Gastroesophageal sphincter (tissue), 4 donors: ENCODE data around the gene ORC2. TPM values are rescaled to one million over a fixed set of nuclear protein-coding genes. Genes with fewer than 3 reads are reported as not detected.
"Not testable (repeated sequence)": the region's sequence is repeated elsewhere in the genome, so short reads cannot be mapped to it uniquely, and the experiment has no call there.

ENCODE experiments used
- ATAC-seq: fragments of 150-250 bp; one replicate; pipeline ENCODE4 v1.9.1; 2016; ENCODE audit warnings: mild to moderate bottlenecking, moderate library complexity
- H3K27ac ChIP-seq, 4 donors: fragments of 200-600 bp; sonication (generic) in 3 of 4; 1 replicate in 3 of 4; 2 replicates in 1 of 4; pipeline ENCODE4 v1.5.1; 2016 to 2019
- H3K27me3 ChIP-seq: fragments of 200-600 bp; sonication (generic); one replicate; pipeline ENCODE4 v1.5.1; 2019
- H3K36me3 ChIP-seq, 2 donors: fragments of 200-600 bp; sonication (generic); one replicate each; pipeline ENCODE4 v1.5.1; 2019; ENCODE audit warnings: control low read depth in 1 of 2
- H3K4me1 ChIP-seq, 3 donors: fragments of 200-600 bp; sonication (generic); 1 replicate in 2 of 3; 2 replicates in 1 of 3; pipeline ENCODE4 v1.5.1; 2016 to 2019; ENCODE audit warnings: control low read depth in 2 of 3
- H3K4me3 ChIP-seq, 2 donors: fragments of 200-600 bp; sonication (generic); one replicate each; pipeline ENCODE4 v1.5.1; 2019; ENCODE audit warnings: mild to moderate bottlenecking in 1 of 2, moderate library complexity in 1 of 2
- H3K9me3 ChIP-seq, 3 donors: fragments of 200-600 bp; sonication (generic); one replicate each; pipeline ENCODE4 v1.5.1; 2017 to 2019; ENCODE audit warnings: control low read depth in 2 of 3
- EP300 ChIP-seq: sonication (generic); formaldehyde crosslinking; IDR thresholded peaks from one replicate; pipeline ENCODE4 v1.6.1; 2017; ENCODE audit warnings: antibody characterized with exemption, mild to moderate bottlenecking
- POLR2A ChIP-seq, 2 donors: fragments of 450-650 bp; IDR thresholded peaks; one replicate each; pipeline ENCODE4 v1.6.1; 2017; ENCODE audit warnings: antibody characterized with exemption in 2 of 2, mild to moderate bottlenecking in 2 of 2, moderate library complexity in 1 of 2
- POLR2AphosphoS5 ChIP-seq: sonication (generic); formaldehyde crosslinking; IDR thresholded peaks from one replicate; pipeline ENCODE4 v1.6.1; 2017; ENCODE audit warnings: antibody characterized with exemption
- WGBS, 2 donors: methylation state at CpG; one replicate each; pipeline ENCODE4 v1.1.5; 2018; ENCODE audit warnings: low coverage in 1 of 2; 5-methylcytosine and 5-hydroxymethylcytosine counted together
- total RNA-seq, 4 donors: library from RNA; depleted of rRNA; stranded (reverse); fragments of >200 nt; gene quantifications; one replicate each; pipeline ENCODE4 v1.1.0, GENCODE V29; 2016
- TF ChIP-seq, protein P1 (sequence below), 4 experiments: fragments of 200-600 bp in 2 of 4; fragments of 450-650 bp in 2 of 4; sonication (generic) in 1 of 4; IDR thresholded peaks; one replicate each; pipeline ENCODE4 v1.5.1; 2017 to 2019; ENCODE audit warnings: antibody characterized with exemption in 4 of 4, mild to moderate bottlenecking in 2 of 4, moderate library complexity in 2 of 4

The ORC2 gene
- total RNA-seq, 4 donors from 2014 or later, result 8.6 to 25.4 (median 11.4) TPM

DNA sequence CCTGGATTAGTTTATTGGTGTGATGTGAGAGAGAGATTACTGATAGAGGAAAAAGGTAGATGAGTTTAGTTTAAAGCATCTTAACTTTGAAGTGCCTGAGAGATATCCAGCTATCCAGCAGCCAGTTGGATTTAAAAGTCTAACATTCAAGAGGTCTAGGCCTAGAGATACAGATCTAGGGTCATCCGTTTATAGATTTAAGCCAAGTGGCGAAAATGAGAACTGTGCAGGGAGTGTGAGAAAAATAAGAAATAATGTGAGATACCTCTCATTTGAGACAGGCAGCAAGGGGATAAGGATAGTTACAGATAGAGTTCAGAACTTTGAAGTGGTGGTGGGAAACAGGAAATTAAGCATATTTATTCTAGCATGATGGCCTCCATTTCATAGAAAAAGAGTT, 5.3 kb upstream of the ORC2 start:
- Histone ChIP-seq H3K9me3 (no peaks in the 10 kb centered on the region), H3K36me3 (no peaks in the 10 kb centered on the region), H3K4me1 (peaks cover 0 to 13% (median 0%) of the 10 kb centered on the region in 3 donors), H3K4me3 (no peak overlapping the region), H3K27me3 (no peaks in the 10 kb centered on the region), H3K27ac (no peak overlapping the region)
- 67 to 74% methylated on average over 2 of the region's 2 CpGs for WGBS, 2 donors
- no peak for ATAC-seq
- TF ChIP-seq POLR2AphosphoS5 (no peak), POLR2A (IDR thresholded peaks at IDR 0.05) (no peak), EP300 (no peak)
- TF ChIP-seq, protein P1, sequence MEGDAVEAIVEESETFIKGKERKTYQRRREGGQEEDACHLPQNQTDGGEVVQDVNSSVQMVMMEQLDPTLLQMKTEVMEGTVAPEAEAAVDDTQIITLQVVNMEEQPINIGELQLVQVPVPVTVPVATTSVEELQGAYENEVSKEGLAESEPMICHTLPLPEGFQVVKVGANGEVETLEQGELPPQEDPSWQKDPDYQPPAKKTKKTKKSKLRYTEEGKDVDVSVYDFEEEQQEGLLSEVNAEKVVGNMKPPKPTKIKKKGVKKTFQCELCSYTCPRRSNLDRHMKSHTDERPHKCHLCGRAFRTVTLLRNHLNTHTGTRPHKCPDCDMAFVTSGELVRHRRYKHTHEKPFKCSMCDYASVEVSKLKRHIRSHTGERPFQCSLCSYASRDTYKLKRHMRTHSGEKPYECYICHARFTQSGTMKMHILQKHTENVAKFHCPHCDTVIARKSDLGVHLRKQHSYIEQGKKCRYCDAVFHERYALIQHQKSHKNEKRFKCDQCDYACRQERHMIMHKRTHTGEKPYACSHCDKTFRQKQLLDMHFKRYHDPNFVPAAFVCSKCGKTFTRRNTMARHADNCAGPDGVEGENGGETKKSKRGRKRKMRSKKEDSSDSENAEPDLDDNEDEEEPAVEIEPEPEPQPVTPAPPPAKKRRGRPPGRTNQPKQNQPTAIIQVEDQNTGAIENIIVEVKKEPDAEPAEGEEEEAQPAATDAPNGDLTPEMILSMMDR (IDR thresholded peaks at IDR 0.05), result no peak

DNA sequence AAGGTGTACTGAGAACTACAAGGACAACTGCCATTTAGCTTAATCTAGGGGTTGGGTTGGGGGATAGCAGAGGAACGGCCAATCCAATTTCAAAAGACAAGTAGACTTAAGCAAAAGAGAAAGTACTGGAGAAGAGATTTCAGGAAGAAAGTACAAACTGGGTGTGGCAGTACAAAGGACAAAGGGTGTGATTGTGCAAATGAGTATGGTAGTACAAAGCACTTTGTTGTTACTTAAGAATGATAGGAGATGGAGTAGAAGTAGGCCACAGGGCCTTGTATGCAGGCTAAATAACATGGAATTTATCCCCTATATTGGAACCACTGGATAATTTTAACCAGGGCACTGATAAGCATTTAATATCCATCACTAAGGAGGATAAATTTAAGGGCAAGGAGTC, 4.7 kb upstream of the ORC2 start:
- Histone ChIP-seq H3K27me3 (no peaks in the 10 kb centered on the region), H3K4me3 (no peak overlapping the region), H3K4me1 (peaks cover 0 to 13% (median 0%) of the 10 kb centered on the region in 3 donors), H3K36me3 (no peaks in the 10 kb centered on the region), H3K9me3 (no peaks in the 10 kb centered on the region), H3K27ac (no peak overlapping the region)
- TF ChIP-seq POLR2AphosphoS5, result no peak
- no peak for TF ChIP-seq POLR2A (IDR thresholded peaks at IDR 0.05)
- TF ChIP-seq EP300, result no peak
- TF ChIP-seq, protein P1 (IDR thresholded peaks at IDR 0.05), result no peak
- 60 to 80% methylated on average over 1 of the region's 1 CpG for WGBS, 2 donors
- no peak for ATAC-seq

DNA sequence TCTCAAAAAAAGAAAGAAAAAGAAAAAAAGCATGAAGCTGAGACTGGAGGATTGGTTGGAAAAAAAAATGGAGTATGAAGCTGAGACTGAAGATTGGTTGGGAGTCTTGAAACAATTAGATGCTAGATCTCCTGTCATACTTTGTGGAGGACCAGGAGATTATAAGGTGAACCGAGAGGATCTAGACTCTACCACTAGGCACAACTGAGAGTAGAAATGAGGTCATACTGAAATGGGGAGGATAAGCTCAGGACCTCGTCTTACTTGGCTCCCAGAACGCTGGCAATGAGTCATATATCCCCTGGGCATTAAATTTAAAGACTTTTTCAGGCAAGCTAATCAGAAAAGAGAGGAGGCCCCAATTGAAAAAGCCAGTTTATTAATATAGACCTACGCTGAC, 3.3 kb upstream of the ORC2 start:
- ATAC-seq, result no peak
- H3K27ac ChIP-seq, result no peak overlapping the region
- no peak overlapping the region for H3K4me3 ChIP-seq
- H3K4me1 ChIP-seq, result peaks cover 0 to 27% (median 4%) of the 10 kb centered on the region in 3 donors
- no peaks in the 10 kb centered on the region for H3K9me3 ChIP-seq
- no peaks in the 10 kb centered on the region for H3K36me3 ChIP-seq
- H3K27me3 ChIP-seq, result no peaks in the 10 kb centered on the region
- no peak for TF ChIP-seq EP300
- TF ChIP-seq, protein P1 (IDR thresholded peaks at IDR 0.05), result no peak
- TF ChIP-seq POLR2AphosphoS5, result no peak
- TF ChIP-seq POLR2A (IDR thresholded peaks at IDR 0.05), result no peak
- WGBS, 2 donors, result 46 to 69% methylated on average over 4 of the region's 4 CpGs

DNA sequence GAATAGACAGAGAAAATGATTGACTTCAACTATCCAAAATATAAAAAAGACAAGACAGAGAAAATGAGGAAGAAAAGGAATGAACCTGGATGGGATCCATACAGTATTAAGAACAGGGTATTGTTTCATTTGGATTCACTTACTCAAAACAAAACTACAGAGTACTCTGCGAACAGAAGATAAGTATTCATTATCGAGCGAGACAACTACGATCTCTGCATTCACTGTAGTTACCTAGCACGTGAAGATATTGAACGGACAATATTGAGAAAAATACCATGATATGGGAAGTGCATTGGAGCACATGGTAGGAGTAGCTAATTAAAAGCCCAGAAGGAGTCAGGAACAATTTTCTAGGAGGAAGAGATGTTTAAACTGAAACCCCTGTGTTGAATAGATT, 1.0 kb upstream of the ORC2 start:
- Histone ChIP-seq H3K4me3 (peak overlapping the region; percentile 64 to 87), H3K27me3 (no peaks in the 10 kb centered on the region), H3K27ac (peak overlapping the region in 2 of 4 donors; percentile 90 to 92), H3K4me1 (peaks cover 0 to 50% (median 5%) of the 10 kb centered on the region in 3 donors), H3K9me3 (no peaks in the 10 kb centered on the region), H3K36me3 (no peaks in the 10 kb centered on the region)
- WGBS, 2 donors, result 82 to 83% methylated on average over 6 of the region's 6 CpGs
- no peak for ATAC-seq
- TF ChIP-seq, protein P1 (IDR thresholded peaks at IDR 0.05), result no peak
- no peak for TF ChIP-seq POLR2AphosphoS5
- TF ChIP-seq POLR2A (IDR thresholded peaks at IDR 0.05), result no peak
- no peak for TF ChIP-seq EP300

DNA sequence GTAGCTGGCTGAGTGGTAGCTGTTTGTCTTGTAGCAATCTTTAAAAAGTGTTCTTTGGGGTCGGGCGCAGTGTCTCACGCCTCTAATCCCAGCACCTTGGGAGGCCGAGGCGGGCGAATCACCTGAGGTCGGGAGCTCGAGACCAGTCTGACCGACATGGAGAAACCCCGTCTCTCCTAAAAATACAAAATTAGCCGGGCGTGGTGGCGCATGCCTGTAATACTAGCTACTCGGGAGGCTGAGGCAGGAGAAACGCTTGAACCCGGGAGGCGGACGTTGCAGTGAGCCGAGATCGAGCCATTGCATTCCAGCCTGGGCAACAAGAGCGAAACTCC, 425 bp upstream of the ORC2 start:
- H3K4me1 ChIP-seq, result peaks cover 0 to 56% (median 5%) of the 10 kb centered on the region in 3 donors
- H3K36me3 ChIP-seq, H3K27me3 ChIP-seq, ATAC-seq, H3K9me3 ChIP-seq: not testable (repeated sequence)
- peak overlapping the region; percentile 66 to 95 (median 91) for H3K27ac ChIP-seq
- peak overlapping the region; percentile 64 to 87 for H3K4me3 ChIP-seq
- 0% methylated on average over 4 to 10 of the region's 21 CpGs for WGBS, 2 donors
